ENCODE measurements around the gene MATK. TPM values are rescaled to one million over a fixed set of nuclear protein-coding genes. Genes with fewer than 3 reads are reported as not detected.
"Not testable (repeated sequence)": the region's sequence is repeated elsewhere in the genome, so short reads cannot be mapped to it uniquely, and the experiment has no call there.

Gene MATK
- total RNA-seq, 2 experiments from 2014 or later = 39.9 to 44.0 TPM

DNA sequence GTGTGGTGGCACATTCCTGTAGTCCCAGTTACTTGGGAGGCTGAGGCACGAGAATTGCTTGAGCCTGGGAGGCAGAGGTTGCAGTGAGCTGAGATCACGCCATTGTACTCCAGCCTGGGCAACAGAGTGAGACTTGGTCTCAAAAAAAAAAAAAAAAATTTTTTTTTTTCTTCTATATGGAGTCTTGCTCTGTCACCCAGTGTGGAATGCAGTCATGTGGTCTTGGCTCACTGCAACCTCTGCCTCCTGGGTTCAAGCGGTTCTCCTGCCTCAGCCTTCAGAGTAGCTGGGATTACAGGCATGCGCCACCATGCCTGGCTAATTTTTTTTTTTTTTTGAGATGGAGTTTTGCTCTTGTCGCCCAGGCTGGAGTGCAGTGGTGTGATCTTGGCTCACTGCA lies 20.4 kb downstream of the MATK start:
- CTCF ChIA-PET; DNase-seq; H3K27ac Mint-ChIP-seq; ATAC-seq; H3K4me3 Mint-ChIP-seq; H3K27me3 Mint-ChIP-seq (ENCODE audit: low read depth); H3K9me3 Mint-ChIP-seq (ENCODE audit: insufficient read depth): not testable (repeated sequence)
- H3K36me3 Mint-ChIP-seq (ENCODE audit: low read depth) = peaks cover 28% of the 10 kb centered on the region
- H3K4me1 Mint-ChIP-seq (ENCODE audit: low read depth) = peaks cover 39% of the 10 kb centered on the region
- POLR2A ChIA-PET = interaction anchor here (0.8 kb wide), 1 partner anchor 47 kb away, joined by 3 read pairs; no protein-coding TSS in a partner anchor

DNA sequence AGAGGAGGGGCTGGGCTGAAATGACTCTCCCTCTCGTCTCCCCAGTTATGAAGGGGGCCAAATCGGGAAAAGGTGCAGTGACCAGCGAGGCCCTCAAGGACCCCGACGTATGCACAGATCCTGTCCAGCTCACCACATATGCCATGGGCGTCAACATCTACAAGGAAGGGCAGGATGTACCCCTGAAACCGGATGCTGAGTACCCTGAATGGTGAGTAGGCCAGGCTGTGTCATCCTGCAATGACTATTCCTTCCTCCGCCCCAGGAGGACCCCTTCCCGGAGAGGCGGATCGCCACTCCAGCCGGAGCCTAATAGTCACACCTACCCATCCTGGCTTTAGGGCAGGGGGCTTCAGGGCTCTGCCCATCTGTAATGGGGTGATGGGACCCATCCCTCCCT lies 21.1 kb downstream of the MATK start:
- Mint-ChIP-seq H3K9me3 (ENCODE audit: insufficient read depth) (no peaks in the 10 kb centered on the region), H3K27me3 (ENCODE audit: low read depth) (no peaks in the 10 kb centered on the region), H3K4me3 (no peak overlapping the region), H3K27ac (no peak overlapping the region), H3K4me1 (ENCODE audit: low read depth) (peaks cover 46% of the 10 kb centered on the region), H3K36me3 (ENCODE audit: low read depth) (peaks cover 28% of the 10 kb centered on the region)
- ChIA-PET CTCF (no interaction called here), POLR2A (no interaction called here)
- ATAC-seq (no peak), DNase-seq (no peak)

DNA sequence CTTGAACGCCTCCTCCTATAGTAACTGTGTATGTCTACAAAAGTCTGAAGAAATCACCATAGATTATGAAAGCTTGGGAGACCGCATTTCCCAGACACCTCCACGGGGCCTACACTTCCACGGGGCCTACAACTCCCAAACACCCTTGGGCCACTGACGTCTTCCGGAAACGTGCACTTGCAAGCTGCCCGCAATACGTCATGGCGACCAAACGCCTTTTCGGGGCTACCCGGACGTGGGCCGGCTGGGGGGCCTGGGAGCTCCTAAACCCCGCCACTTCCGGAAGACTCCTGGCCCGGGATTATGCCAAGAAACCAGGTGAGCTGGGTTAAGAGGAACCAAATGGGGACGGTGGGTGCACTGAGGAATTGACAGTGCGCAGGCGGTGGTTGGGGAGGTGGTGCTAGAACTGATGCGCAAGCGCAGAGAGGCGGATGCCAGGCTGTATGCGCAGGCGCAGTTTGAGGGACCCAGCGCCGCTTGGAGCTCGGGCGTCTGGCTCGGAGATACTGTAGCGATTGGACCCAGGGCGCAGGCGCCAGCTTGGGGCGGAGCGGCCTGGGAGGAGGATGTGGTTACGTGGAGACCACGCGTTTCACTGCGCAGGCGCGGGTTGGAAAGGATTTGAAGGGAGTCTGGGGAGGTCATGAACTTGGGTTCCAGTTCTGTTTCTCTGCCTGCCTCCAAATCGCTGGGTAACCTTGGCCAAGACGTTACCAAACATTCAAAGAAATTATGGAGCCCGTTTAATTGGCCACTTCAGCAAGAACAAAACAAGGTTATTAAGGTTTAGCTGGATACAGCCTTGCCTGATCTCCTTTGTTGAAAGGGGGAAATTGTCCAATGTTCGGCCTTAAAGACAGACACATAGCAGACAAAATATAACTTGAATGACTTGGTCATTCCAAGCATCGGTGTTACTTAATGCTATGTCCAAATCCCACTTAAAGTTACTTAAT lies 23.4 kb downstream of the MATK start, which contains the start of gene MRPL54:
TSS of gene MRPL54 (plus strand) at position 182 of the 959 bp plus-strand sequence. CDS start at position 201, 19 bp downstream.
- H3K9me3 Mint-ChIP-seq (ENCODE audit: insufficient read depth) = no peaks in the 10 kb centered on the region
- peak within 1 kb of the TSS; percentile 96 for H3K4me3 Mint-ChIP-seq
- H3K27me3 Mint-ChIP-seq (ENCODE audit: low read depth) = no peaks in the 10 kb centered on the region
- DNase-seq = peak; percentile 100
- H3K36me3 Mint-ChIP-seq (ENCODE audit: low read depth) = peaks cover 30% of the 10 kb centered on the region
- ChIA-PET POLR2A (interaction anchor here (0.6 to 2.2 kb wide), 19 partner anchors 8 to 579 kb away, joined by 3 to 8 read pairs (median 5); partner anchors contain the start of genes ANKRD24, DAPK3 and YJU2), CTCF (interaction anchor here (0.6 to 4.5 kb wide), 28 partner anchors 9 to 618 kb away, joined by 3 to 40 read pairs (median 4); partner anchors contain the start of genes DAPK3 and MATK)
- ATAC-seq = peak; percentile 86
- H3K4me1 Mint-ChIP-seq (ENCODE audit: low read depth) = peaks cover 47% of the 10 kb centered on the region
- H3K27ac Mint-ChIP-seq = peak within 1 kb of the TSS; percentile 100

- no peak for ATAC-seq
- ChIA-PET CTCF (interaction anchor here (0.7 to 4.5 kb wide), 24 partner anchors 9 to 619 kb away, joined by 3 to 40 read pairs (median 6); partner anchors contain the start of genes DAPK3 and MATK), POLR2A (interaction anchor here (0.6 to 2.2 kb wide), 13 partner anchors 9 to 580 kb away, joined by 3 to 8 read pairs (median 5); partner anchors contain the start of genes ANKRD24 and YJU2)
- Mint-ChIP-seq H3K4me3 (peak overlapping the region; percentile 96), H3K9me3 (ENCODE audit: insufficient read depth) (no peaks in the 10 kb centered on the region), H3K4me1 (ENCODE audit: low read depth) (peaks cover 45% of the 10 kb centered on the region), H3K27ac (peak overlapping the region; percentile 100), H3K27me3 (ENCODE audit: low read depth) (no peaks in the 10 kb centered on the region), H3K36me3 (ENCODE audit: low read depth) (peaks cover 31% of the 10 kb centered on the region)
- DNase-seq = no peak
These were observed 24.1 kb downstream of the MATK start for GRCh38 chr19:3762130-3762473.

DNA sequence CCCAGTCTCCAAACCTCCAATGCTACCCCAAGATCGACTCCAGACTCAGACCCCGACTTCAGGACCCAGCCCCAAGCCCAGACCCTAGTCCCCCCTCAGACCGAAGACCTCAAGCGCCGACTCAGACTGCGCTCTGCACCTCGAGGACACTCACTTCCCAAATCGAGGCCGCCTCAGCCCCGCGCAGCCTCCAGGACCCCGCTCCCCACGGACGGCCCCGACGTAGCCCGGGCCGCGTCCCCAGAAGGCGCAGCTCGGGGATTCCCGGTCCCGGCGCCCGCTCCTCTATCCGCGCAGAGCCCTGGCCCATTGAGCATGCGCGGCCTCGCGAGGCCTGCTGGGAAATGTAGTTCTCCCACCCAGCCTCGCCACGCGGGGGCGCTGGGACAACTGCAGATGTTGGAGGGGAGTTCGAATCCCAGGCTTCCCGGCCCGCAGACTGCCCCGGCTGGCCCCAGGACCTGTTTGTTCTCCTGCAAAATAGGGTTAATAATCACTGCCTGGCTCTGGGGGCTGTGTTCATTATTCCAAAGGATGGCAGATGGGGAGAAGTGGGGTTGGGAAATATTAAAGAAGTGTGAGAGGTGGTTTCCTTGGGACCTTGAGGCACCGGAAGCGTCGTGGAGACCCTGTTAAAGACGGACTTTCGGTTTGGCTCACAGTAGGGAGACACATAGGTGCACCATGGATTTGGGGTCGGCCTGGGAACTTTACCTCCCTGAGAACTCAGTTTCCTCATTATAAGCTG lies 24.6 kb downstream of the MATK start, which contains the start of gene APBA3:
TSS of gene APBA3 (minus strand) at position 311 of the 748 bp plus-strand sequence. CDS start 1,428 bp downstream, outside the sequence.
- H3K36me3 Mint-ChIP-seq (ENCODE audit: low read depth) = peaks cover 30% of the 10 kb centered on the region
- POLR2A ChIA-PET = interaction anchor here (0.6 to 2.2 kb wide), 11 partner anchors 8 to 581 kb away, joined by 4 to 8 read pairs (median 5); partner anchors contain the start of gene YJU2
- CTCF ChIA-PET = interaction anchor here (1.0 to 4.5 kb wide), 23 partner anchors 8 to 379 kb away, joined by 3 to 40 read pairs (median 7); partner anchors contain the start of gene DAPK3
- peak; percentile 95 for DNase-seq
- peaks cover 41% of the 10 kb centered on the region for H3K4me1 Mint-ChIP-seq (ENCODE audit: low read depth)
- peak within 1 kb of the TSS; percentile 96 for H3K4me3 Mint-ChIP-seq
- H3K27ac Mint-ChIP-seq = peak within 1 kb of the TSS; percentile 100
- H3K27me3 Mint-ChIP-seq (ENCODE audit: low read depth) = no peaks in the 10 kb centered on the region
- H3K9me3 Mint-ChIP-seq (ENCODE audit: insufficient read depth) = no peaks in the 10 kb centered on the region
- peak; percentile 54 for ATAC-seq

DNA sequence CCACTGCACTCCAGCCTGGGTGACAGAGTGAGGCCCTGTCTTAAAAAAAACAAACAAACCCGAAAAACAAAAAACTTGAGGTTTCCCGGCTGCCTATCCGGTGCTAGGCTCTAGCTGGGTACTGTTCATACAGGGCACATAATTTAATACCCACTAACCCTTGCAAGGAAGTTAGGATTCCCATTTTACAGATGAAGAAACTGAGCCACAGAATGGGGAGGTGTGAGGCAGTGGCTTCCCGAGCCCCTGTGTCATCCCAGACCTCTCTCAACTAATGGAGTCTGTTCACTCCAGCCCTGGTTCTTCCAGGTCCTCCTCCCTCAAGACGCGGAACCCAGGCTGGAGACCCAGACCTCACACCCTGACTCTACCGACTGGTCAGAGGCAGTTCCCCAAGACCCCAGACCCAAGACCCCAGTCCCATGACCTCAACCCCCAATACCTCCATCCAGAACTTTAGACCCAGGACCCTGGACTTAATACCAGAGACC lies 25.3 kb downstream of the MATK start:
- POLR2A ChIA-PET = interaction anchor here (0.6 to 1.1 kb wide), 3 partner anchors 9 to 52 kb away, joined by 3 to 4 read pairs (median 4); no protein-coding TSS in a partner anchor
- peaks cover 25% of the 10 kb centered on the region for H3K36me3 Mint-ChIP-seq (ENCODE audit: low read depth)

GRCh38 chr19:3759482-3760254 lies 26.5 kb downstream of the MATK start:
- ATAC-seq = no peak
- H3K36me3 Mint-ChIP-seq (ENCODE audit: low read depth) = peaks cover 33% of the 10 kb centered on the region
- H3K4me3 Mint-ChIP-seq = peak overlapping the region; percentile 96
- no peak overlapping the region for H3K27ac Mint-ChIP-seq
- CTCF ChIA-PET = interaction anchor here (1.9 to 4.5 kb wide), 2 partner anchors 20 to 63 kb away, joined by 7 to 40 read pairs; no protein-coding TSS in a partner anchor
- DNase-seq = no peak
- H3K4me1 Mint-ChIP-seq (ENCODE audit: low read depth) = peaks cover 45% of the 10 kb centered on the region
- no peaks in the 10 kb centered on the region for H3K9me3 Mint-ChIP-seq (ENCODE audit: insufficient read depth)
- H3K27me3 Mint-ChIP-seq (ENCODE audit: low read depth) = no peaks in the 10 kb centered on the region
- POLR2A ChIA-PET = interaction anchor here (0.6 to 1.1 kb wide), 3 partner anchors 21 to 192 kb away, joined by 3 to 4 read pairs (median 4); no protein-coding TSS in a partner anchor

More for the DNA sequence above, 25.3 kb downstream of the MATK start:
- H3K9me3 Mint-ChIP-seq (ENCODE audit: insufficient read depth) = no peaks in the 10 kb centered on the region
- ATAC-seq (no peak), DNase-seq (peak; percentile 44)
- H3K4me3 Mint-ChIP-seq = peak overlapping the region; percentile 96
- CTCF ChIA-PET = interaction anchor here (1.2 to 4.5 kb wide), 7 partner anchors 21 to 380 kb away, joined by 3 to 40 read pairs (median 7); no protein-coding TSS in a partner anchor
- no peaks in the 10 kb centered on the region for H3K27me3 Mint-ChIP-seq (ENCODE audit: low read depth)
- peaks cover 37% of the 10 kb centered on the region for H3K4me1 Mint-ChIP-seq (ENCODE audit: low read depth)
- peak overlapping the region; percentile 93 for H3K27ac Mint-ChIP-seq

- ATAC-seq; H3K27me3 Mint-ChIP-seq (ENCODE audit: low read depth); DNase-seq; H3K4me3 Mint-ChIP-seq; POLR2A ChIA-PET; H3K9me3 Mint-ChIP-seq (ENCODE audit: insufficient read depth); H3K27ac Mint-ChIP-seq; CTCF ChIA-PET: not testable (repeated sequence)
- peaks cover 46% of the 10 kb centered on the region for H3K4me1 Mint-ChIP-seq (ENCODE audit: low read depth)
- peaks cover 34% of the 10 kb centered on the region for H3K36me3 Mint-ChIP-seq (ENCODE audit: low read depth)
These were observed 27.9 kb downstream of the MATK start for GRCh38 chr19:3758297-3758696.

GRCh38 chr19:3757705-3758104 lies 28.5 kb downstream of the MATK start:
- H3K4me3 Mint-ChIP-seq; H3K27me3 Mint-ChIP-seq (ENCODE audit: low read depth); POLR2A ChIA-PET; H3K27ac Mint-ChIP-seq; CTCF ChIA-PET; H3K9me3 Mint-ChIP-seq (ENCODE audit: insufficient read depth); DNase-seq; ATAC-seq: not testable (repeated sequence)
- peaks cover 41% of the 10 kb centered on the region for H3K4me1 Mint-ChIP-seq (ENCODE audit: low read depth)
- H3K36me3 Mint-ChIP-seq (ENCODE audit: low read depth) = peaks cover 31% of the 10 kb centered on the region

DNA sequence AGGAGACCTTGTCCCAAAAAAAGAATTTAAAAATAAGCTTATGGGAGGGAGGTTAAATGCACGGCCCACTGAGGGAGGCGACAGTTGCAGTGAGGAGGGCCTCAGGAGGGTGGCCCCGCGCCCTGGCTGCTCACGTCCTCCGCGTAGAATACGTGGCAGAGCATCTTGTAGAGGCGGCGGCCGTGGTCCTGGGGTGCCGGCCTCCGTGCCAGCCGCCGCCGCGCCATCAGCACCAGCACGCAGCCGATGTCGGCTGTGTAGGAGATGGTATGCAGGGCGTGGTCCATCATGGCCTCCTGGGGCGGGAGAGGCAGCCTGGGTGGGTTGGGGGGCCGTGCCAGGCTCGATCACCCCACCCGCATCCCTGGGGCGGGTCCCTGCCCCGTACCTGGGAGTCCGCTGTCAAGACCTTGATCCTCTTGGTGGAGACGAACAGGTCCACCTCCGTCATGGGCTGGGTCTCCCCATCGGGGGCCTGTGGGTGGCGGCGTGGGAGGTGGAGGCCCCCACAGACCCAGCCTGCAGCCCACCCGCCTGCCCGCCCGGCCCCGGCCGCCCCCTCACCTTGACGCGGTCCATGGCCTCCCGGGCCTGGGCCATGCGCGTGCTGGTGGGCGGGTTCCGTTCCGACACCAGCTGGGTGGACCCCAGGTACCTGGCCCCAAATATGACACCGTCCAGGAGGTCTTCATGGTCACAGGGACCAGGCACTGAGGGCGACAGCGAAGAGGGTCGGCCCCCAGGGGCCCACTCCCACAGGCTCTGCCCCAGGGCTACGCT lies 32.4 kb downstream of the MATK start:
- H3K27ac Mint-ChIP-seq = no peak overlapping the region
- peaks cover 13% of the 10 kb centered on the region for H3K4me1 Mint-ChIP-seq (ENCODE audit: low read depth)
- CTCF ChIA-PET = interaction anchor here (1.4 kb wide), 1 partner anchor 9 kb away, joined by 4 read pairs; the partner anchor contains the start of gene MRPL54
- H3K36me3 Mint-ChIP-seq (ENCODE audit: low read depth) = peaks cover 40% of the 10 kb centered on the region
- H3K27me3 Mint-ChIP-seq (ENCODE audit: low read depth) = no peaks in the 10 kb centered on the region
- POLR2A ChIA-PET = no interaction called here
- H3K4me3 Mint-ChIP-seq = no peak overlapping the region
- DNase-seq (no peak), ATAC-seq (no peak)
- H3K9me3 Mint-ChIP-seq (ENCODE audit: insufficient read depth) = no peaks in the 10 kb centered on the region

Measured in activated CD8-positive, alpha-beta T cell treated with anti-CD3 and anti-CD28 coated beads, Interleukin-2, amount 10 ng/mL, durations not matched to agents 7 days and 5 days (primary cell).